HG03159 (cell line): ENCODE results near the gene DIP2B.
"Not testable (repeated sequence)": the region's sequence is repeated elsewhere in the genome, so short reads cannot be mapped to it uniquely, and the experiment has no call there.

Source experiments
- ATAC-seq: cut with Tn5 transposase; IDR thresholded peaks from one replicate; pipeline ENCODE4 v1.9.1; 2021; ENCODE audit warnings: mild to moderate bottlenecking, moderate library complexity; ENCODE audit not compliant: unreplicated experiment

DIP2B gene

DNA sequence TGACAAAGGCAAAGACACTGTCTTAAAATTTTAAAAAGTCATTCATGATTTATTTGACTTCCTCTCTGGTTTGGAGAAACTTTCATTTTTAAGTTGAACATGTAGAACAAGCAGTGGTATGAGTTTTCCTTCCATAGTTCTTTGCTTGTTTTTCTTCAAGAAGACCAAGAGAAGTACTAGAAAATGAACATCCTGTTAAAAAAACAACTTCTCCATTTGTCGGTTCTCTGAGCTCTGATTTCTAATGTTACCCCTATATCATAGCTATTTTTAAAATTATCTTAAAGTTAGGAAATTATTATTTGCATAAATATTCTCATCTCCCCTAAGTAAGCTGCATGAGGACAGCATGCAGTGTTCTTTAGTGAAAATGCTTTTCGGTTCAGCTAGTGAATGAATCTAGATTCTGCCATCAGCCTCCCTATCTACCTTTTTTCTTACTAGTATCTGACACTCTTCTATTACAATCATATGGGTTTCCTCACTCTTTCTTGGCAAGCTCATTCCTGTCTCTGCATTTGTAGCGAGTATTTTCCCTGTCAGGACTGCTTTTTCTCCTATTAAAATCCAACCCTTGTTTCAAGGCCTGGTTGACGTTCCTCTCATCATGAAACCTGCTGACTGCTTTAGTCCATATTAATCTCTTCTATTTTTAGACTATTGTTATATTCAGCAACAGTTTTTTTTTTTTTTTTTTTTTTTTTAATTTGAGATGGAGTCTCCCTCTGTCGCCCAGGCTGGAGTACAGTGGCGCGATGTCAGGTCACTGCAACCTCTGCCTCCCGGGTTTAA, 15.8 kb downstream of the DIP2B start:
- no peak for ATAC-seq

- not testable (repeated sequence) for ATAC-seq
Measured at GRCh38 chr12:50521781-50522180, 17.0 kb downstream of the DIP2B start.

- no peak for ATAC-seq
Measured at GRCh38 chr12:50523772-50524171, 19.0 kb downstream of the DIP2B start.

GRCh38 chr12:50524621-50525020, 19.8 kb downstream of the DIP2B start:
- no peak for ATAC-seq

GRCh38 chr12:50525422-50525821, 20.6 kb downstream of the DIP2B start:
- no peak for ATAC-seq

DNA sequence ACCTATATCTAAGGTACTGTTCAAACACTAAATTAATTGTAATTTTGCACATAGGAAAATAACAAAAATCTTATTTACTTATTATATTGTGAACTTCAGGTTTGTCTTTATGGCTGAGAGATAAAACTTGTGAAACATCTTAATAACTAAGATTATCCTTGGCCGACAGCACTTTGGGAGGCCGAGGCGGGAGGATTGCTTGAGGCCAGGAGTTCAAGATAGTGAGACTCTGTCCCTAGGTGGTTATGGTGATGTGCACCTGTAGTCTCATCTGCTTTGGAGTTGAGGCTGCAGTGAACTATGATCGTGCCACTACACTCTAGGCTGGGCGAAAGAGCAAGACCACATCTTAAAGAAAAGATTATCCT, 22.6 kb downstream of the DIP2B start:
- no peak for ATAC-seq

DNA sequence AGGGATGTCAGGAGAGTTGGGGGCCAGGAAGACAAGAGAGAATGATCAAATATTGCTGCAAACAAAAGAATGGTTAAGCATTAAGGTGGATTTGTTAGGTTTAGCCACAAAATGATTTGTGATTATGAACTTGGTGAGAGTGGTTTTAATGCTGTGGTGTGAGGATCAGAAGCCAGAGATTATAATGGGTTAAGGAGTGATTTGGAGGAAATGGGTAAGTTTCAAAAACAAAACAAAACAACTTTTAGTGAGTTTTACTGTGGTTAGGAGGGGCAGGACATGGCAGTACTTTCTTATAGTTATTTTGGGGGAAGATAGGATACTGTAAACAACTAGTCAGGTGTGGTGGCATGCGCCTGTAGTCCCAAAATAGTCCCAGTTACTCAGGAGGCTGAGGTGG, 24.0 kb downstream of the DIP2B start:
- ATAC-seq: no peak

DNA sequence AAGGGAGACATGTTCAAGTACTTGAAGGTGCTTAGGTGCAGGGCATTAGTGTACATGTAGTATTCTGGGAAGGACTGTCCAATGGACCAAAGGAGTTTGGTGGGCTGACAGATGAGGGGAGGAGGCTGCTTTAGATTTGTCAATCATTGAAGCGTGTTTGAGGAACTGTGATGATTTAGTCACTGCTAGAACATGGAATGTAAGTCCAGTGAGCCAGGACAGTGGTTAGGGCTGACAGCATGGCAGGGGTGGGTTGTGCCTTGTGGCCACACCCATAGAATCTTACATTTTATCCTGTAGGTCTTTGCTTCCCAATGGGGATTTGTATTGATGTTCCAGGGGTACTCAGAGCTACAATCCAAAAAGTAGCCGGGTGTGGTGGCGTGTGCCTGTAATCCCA, 24.6 kb downstream of the DIP2B start:
- no peak for ATAC-seq

- no peak for ATAC-seq
Measured at GRCh38 chr12:50530532-50530931, 25.7 kb downstream of the DIP2B start.

DNA sequence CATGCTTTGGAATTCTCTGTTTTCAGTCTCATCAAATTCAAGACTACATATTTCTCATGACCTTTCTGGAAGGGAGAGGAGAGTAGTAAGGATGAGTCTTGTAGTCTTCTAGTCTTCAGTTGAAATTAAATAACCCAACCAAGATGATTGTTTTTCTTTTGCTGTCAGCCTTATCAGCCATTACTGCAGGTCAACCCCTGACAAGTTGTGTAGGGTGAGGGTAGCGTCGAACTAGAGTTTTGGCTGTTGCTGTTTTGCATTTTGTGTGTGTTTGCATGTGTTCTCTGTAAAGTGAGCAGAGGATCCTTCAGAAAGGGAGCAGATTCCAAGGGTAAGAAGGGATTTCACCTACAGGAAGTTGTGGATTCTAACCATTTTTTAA, 28.4 kb downstream of the DIP2B start:
- ATAC-seq: no peak

GRCh38 chr12:50533971-50534370, 29.2 kb downstream of the DIP2B start:
- no peak for ATAC-seq

GRCh38 chr12:50536831-50537537, 32.2 kb downstream of the DIP2B start:
- ATAC-seq: no peak

GRCh38 chr12:50537538-50537919, 32.7 kb downstream of the DIP2B start:
- ATAC-seq: no peak

- ATAC-seq: no peak
Measured at GRCh38 chr12:50538182-50538581, 33.4 kb downstream of the DIP2B start.

- no peak for ATAC-seq
Measured at GRCh38 chr12:50541139-50541538, 36.4 kb downstream of the DIP2B start.

DNA sequence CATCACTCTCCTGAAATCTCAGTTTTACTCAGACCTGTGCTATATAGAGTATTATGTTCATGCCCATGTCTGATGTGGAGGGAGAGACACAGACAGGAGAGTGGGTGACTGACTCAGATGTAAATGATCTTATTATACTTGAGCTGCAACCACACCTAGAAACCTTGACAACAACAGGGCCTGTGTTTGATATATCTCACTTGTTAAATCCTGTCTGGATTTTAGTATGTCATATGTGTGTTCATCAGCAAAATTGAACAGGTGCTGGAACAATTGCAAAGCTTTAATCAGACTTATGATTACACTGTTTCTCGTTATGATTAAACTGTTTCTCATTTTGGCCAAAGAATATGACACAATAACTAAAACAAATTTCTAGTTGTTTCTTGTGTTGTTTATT, 37.7 kb downstream of the DIP2B start:
- ATAC-seq: no peak

- not testable (repeated sequence) for ATAC-seq
Measured at GRCh38 chr12:50543188-50543587, 38.4 kb downstream of the DIP2B start.

GRCh38 chr12:50545213-50545612, 40.4 kb downstream of the DIP2B start:
- no peak for ATAC-seq

DNA sequence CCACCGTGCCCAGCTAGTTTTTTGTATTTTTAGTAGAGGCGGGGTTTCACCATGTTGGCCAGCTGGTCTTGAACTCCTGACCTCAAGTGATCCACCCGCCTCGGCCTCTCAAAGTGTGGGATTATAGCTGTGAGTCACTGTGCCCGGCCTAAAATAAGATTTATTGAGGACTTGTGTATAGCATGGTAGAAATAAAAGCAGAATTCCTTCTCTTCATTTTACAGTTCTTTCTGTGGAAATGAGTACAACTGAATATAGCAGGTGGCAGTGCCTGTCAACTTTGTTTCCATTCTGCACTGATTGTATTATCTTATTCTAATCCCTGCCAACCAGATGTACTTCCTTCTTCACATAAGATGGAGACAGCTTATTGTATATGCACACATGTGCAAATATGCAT, 41.0 kb downstream of the DIP2B start:
- no peak for ATAC-seq

GRCh38 chr12:50546441-50547318, 41.9 kb downstream of the DIP2B start:
- ATAC-seq: no peak

GRCh38 chr12:50547742-50548141, 43.0 kb downstream of the DIP2B start:
- ATAC-seq: no peak

DNA sequence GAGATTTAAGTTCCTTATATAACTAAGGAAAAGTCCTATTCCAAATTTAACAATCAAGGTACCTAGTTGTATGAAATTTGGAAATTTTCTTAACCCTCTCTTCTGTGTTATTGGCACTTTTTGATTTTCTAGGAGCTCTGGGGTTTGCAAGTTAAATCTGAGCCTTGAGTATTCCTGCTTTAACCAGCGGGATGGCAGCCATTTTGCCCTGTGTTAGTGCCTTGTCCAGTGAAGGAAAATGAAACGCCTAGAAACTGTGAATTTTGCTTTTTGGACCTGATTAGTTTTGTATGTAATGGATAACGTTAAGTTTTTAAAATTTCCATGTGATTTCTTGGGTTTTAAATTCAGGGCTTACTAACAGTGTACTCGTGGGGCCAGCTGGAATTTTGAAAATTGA, 45.1 kb downstream of the DIP2B start:
- no peak for ATAC-seq
